IPS-15b (cell line): ENCODE measurements around the gene ANKRD50.

Experiments
- H3K27me3 ChIP-seq: one replicate; pipeline ENCODE4 v1.6.1; 2013; ENCODE audit warnings: low read length; ENCODE audit not compliant: control insufficient read depth, insufficient read depth
- H3K36me3 ChIP-seq: one replicate; pipeline ENCODE4 v1.6.1; 2013; ENCODE audit warnings: low read length; ENCODE audit not compliant: control insufficient read depth, insufficient read depth
- H3K4me1 ChIP-seq: one replicate; pipeline ENCODE4 v1.6.1; 2013; ENCODE audit warnings: mild to moderate bottlenecking, low read length; ENCODE audit not compliant: control insufficient read depth, insufficient read depth
- H3K4me3 ChIP-seq: one replicate; pipeline ENCODE4 v1.5.1; 2013; ENCODE audit warnings: low read depth, low read length
- H3K9ac ChIP-seq: one replicate; pipeline ENCODE4 v1.6.1; 2013; ENCODE audit warnings: low read depth, mild to moderate bottlenecking, low read length
- H3K9me3 ChIP-seq: one replicate; pipeline ENCODE4 v1.6.1; 2013; ENCODE audit warnings: mild to moderate bottlenecking, low read length; ENCODE audit not compliant: control insufficient read depth, insufficient read depth

ANKRD50 gene

GRCh38 chr4:124650614-124651013, 61.9 kb downstream of the ANKRD50 start:
- Histone ChIP-seq H3K4me3 (no peak overlapping the region), H3K9me3 (no peaks in the 10 kb centered on the region), H3K36me3 (no peaks in the 10 kb centered on the region), H3K4me1 (no peaks in the 10 kb centered on the region), H3K27me3 (no peaks in the 10 kb centered on the region), H3K9ac (no peak overlapping the region)

- no peaks in the 10 kb centered on the region for H3K9me3 ChIP-seq
- no peak overlapping the region for H3K4me3 ChIP-seq
- no peaks in the 10 kb centered on the region for H3K27me3 ChIP-seq
- H3K36me3 ChIP-seq, result no peaks in the 10 kb centered on the region
- no peaks in the 10 kb centered on the region for H3K4me1 ChIP-seq
- no peak overlapping the region for H3K9ac ChIP-seq
Measured at GRCh38 chr4:124647599-124647998, 64.9 kb downstream of the ANKRD50 start.

GRCh38 chr4:124644621-124645020, 67.9 kb downstream of the ANKRD50 start:
- H3K9me3 ChIP-seq, result no peaks in the 10 kb centered on the region
- H3K4me1 ChIP-seq, result no peaks in the 10 kb centered on the region
- H3K36me3 ChIP-seq, result no peaks in the 10 kb centered on the region
- H3K27me3 ChIP-seq, result no peaks in the 10 kb centered on the region
- H3K9ac ChIP-seq, result no peak overlapping the region
- no peak overlapping the region for H3K4me3 ChIP-seq

- no peak overlapping the region for H3K4me3 ChIP-seq
- no peaks in the 10 kb centered on the region for H3K36me3 ChIP-seq
- H3K27me3 ChIP-seq, result no peaks in the 10 kb centered on the region
- no peak overlapping the region for H3K9ac ChIP-seq
- no peaks in the 10 kb centered on the region for H3K9me3 ChIP-seq
- H3K4me1 ChIP-seq, result no peaks in the 10 kb centered on the region
Measured at GRCh38 chr4:124642846-124643245, 69.7 kb downstream of the ANKRD50 start.

- H3K4me3 ChIP-seq, result no peak overlapping the region
Measured at GRCh38 chr4:124641715-124642381, 70.7 kb downstream of the ANKRD50 start.

GRCh38 chr4:124640022-124640730, 72.4 kb downstream of the ANKRD50 start:
- no peak overlapping the region for H3K4me3 ChIP-seq

More at GRCh38 chr4:124641715-124642381, 70.7 kb downstream of the ANKRD50 start:
- Histone ChIP-seq H3K27me3 (no peaks in the 10 kb centered on the region), H3K9ac (no peak overlapping the region), H3K9me3 (no peaks in the 10 kb centered on the region), H3K36me3 (no peaks in the 10 kb centered on the region), H3K4me1 (peaks cover 7% of the 10 kb centered on the region)

GRCh38 chr4:124637321-124637720, 75.2 kb downstream of the ANKRD50 start:
- Histone ChIP-seq H3K36me3 (no peaks in the 10 kb centered on the region), H3K9ac (no peak overlapping the region), H3K4me1 (peaks cover 24% of the 10 kb centered on the region), H3K4me3 (no peak overlapping the region), H3K27me3 (no peaks in the 10 kb centered on the region), H3K9me3 (no peaks in the 10 kb centered on the region)

More at GRCh38 chr4:124640022-124640730, 72.4 kb downstream of the ANKRD50 start:
- Histone ChIP-seq H3K9ac (no peak overlapping the region), H3K4me1 (peaks cover 15% of the 10 kb centered on the region), H3K27me3 (no peaks in the 10 kb centered on the region), H3K36me3 (no peaks in the 10 kb centered on the region), H3K9me3 (no peaks in the 10 kb centered on the region)

GRCh38 chr4:124636788-124637187, 75.7 kb downstream of the ANKRD50 start:
- no peak overlapping the region for H3K9ac ChIP-seq
- no peak overlapping the region for H3K4me3 ChIP-seq
- H3K36me3 ChIP-seq, result no peaks in the 10 kb centered on the region

GRCh38 chr4:124635331-124635730, 77.2 kb downstream of the ANKRD50 start:
- Histone ChIP-seq H3K36me3 (no peaks in the 10 kb centered on the region), H3K9me3 (no peaks in the 10 kb centered on the region), H3K4me1 (peaks cover 24% of the 10 kb centered on the region), H3K27me3 (no peaks in the 10 kb centered on the region), H3K4me3 (no peak overlapping the region), H3K9ac (no peak overlapping the region)

More at GRCh38 chr4:124636788-124637187, 75.7 kb downstream of the ANKRD50 start:
- Histone ChIP-seq H3K9me3 (no peaks in the 10 kb centered on the region), H3K4me1 (peaks cover 24% of the 10 kb centered on the region), H3K27me3 (no peaks in the 10 kb centered on the region)

GRCh38 chr4:124633285-124633941, 79.1 kb downstream of the ANKRD50 start:
- Histone ChIP-seq H3K27me3 (no peaks in the 10 kb centered on the region), H3K4me3 (no peak overlapping the region), H3K9ac (no peak overlapping the region), H3K4me1 (peaks cover 24% of the 10 kb centered on the region), H3K36me3 (no peaks in the 10 kb centered on the region), H3K9me3 (no peaks in the 10 kb centered on the region)

GRCh38 chr4:124632439-124632838, 80.1 kb downstream of the ANKRD50 start:
- Histone ChIP-seq H3K9ac (no peak overlapping the region), H3K4me3 (no peak overlapping the region), H3K4me1 (peaks cover 22% of the 10 kb centered on the region), H3K9me3 (no peaks in the 10 kb centered on the region), H3K36me3 (no peaks in the 10 kb centered on the region), H3K27me3 (no peaks in the 10 kb centered on the region)

GRCh38 chr4:124631760-124632159, 80.8 kb downstream of the ANKRD50 start:
- no peaks in the 10 kb centered on the region for H3K27me3 ChIP-seq
- H3K9me3 ChIP-seq, result no peaks in the 10 kb centered on the region
- H3K4me3 ChIP-seq, result no peak overlapping the region
- H3K9ac ChIP-seq, result no peak overlapping the region
- peaks cover 17% of the 10 kb centered on the region for H3K4me1 ChIP-seq
- no peaks in the 10 kb centered on the region for H3K36me3 ChIP-seq
